Heart right ventricle (tissue), 16 donors: Measurements from ENCODE around the gene KIF3B. TPM values are rescaled to one million over a fixed set of nuclear protein-coding genes. Genes with fewer than 3 reads are reported as not detected.
"Not testable (repeated sequence)": the region's sequence is repeated elsewhere in the genome, so short reads cannot be mapped to it uniquely, and the experiment has no call there.

ENCODE experiments used
- ATAC-seq, 8 donors: fragments of 200-7000 bp; cut with Tn5 transposase; one replicate each; pipeline ENCODE4 v1.9.1; 2020; ENCODE audit warnings: mild to moderate bottlenecking in 8 of 8, moderate library complexity in 8 of 8, moderate number of reproducible peaks in 1 of 8
- DNase-seq, 2 donors: peaks; one replicate each; pipeline ENCODE4 v3.0.0-alpha.2; 2020
- H3K27ac ChIP-seq, 10 donors: fragments of 200-600 bp; sonication (generic) in 2 of 10; one replicate each; pipeline versions ENCODE4 v1.5.0 to v1.8.0; 2020 to 2022; ENCODE audit warnings: mild to moderate bottlenecking in 3 of 10
- H3K27me3 ChIP-seq, 7 donors: fragments of 200-600 bp; one replicate each; pipeline ENCODE4 v1.8.0; 2021 to 2022; ENCODE audit warnings: mild to moderate bottlenecking in 2 of 7
- H3K36me3 ChIP-seq, 9 donors: fragments of 200-600 bp; sonication (generic) in 1 of 9; one replicate each; pipeline versions ENCODE4 v1.5.0 to v1.8.0; 2020 to 2022; ENCODE audit warnings: mild to moderate bottlenecking in 2 of 9
- H3K4me1 ChIP-seq, 9 donors: fragments of 200-600 bp; sonication (generic) in 1 of 9; one replicate each; pipeline versions ENCODE4 v1.5.0 to v1.8.0; 2020 to 2022; ENCODE audit warnings: mild to moderate bottlenecking in 4 of 9
- H3K4me3 ChIP-seq, 10 donors: fragments of 200-600 bp; sonication (generic) in 2 of 10; one replicate each; pipeline versions ENCODE4 v1.5.0 to v1.8.0; 2020 to 2022; ENCODE audit warnings: mild to moderate bottlenecking in 7 of 10, moderate library complexity in 2 of 10
- H3K9me3 ChIP-seq, 11 donors: fragments of 200-600 bp in 10 of 11; sonication (generic) in 2 of 11; one replicate each; pipeline versions ENCODE4 v1.5.0 to v1.8.0; 2013 to 2022; ENCODE audit warnings: mild to moderate bottlenecking in 2 of 11, control low read depth in 1 of 11, moderate library complexity in 1 of 11
- CTCF ChIP-seq, 9 donors: fragments of 200-600 bp; sonication (generic) in 2 of 9; IDR thresholded peaks; one replicate each; pipeline versions ENCODE4 v1.5.0 to v1.8.0; 2021 to 2022; ENCODE audit warnings: antibody characterized with exemption in 9 of 9, mild to moderate bottlenecking in 5 of 9, moderate library complexity in 1 of 9
- WGBS, 2 donors: extraction: QIAGEN DNeasy Blood & Tissue Kit; methylation state at CpG; one replicate each; pipeline ENCODE4 v1.1.7; 2013; ENCODE audit warnings: inconsistent platforms in 1 of 2; 5-methylcytosine and 5-hydroxymethylcytosine counted together
- intact Hi-C, 10 donors: fragments of 100-400 bp; cut with DNase I; formaldehyde crosslinking; loops; one replicate each; pipeline versions ENCODE4 v1.11.1 to v1.14.2; 2022
- polyA plus RNA-seq, 2 donors: library from polyadenylated mRNA; stranded (reverse); fragments of 200-250 nt; gene quantifications; one replicate each; pipeline ENCODE4 v1.2.3, GENCODE V29; 2013
- total RNA-seq, 10 donors: library from RNA; stranded (reverse); fragmentation: NEBNext Ultra II Directional in 3 of 10; extraction: Animal tissue kit (Norgen Biotek cat#: 25700) in 3 of 10; gene quantifications; one replicate each; pipeline versions ENCODE4 v1.2.1 to v1.2.4, GENCODE V29; 2021 to 2023
- donor health status: Arrhythmogenic right ventricular cardiomyopathy.
- donor health status: ischemic (EF 13 %, LVEDD 7.1; RV severe dilation, severe dysfunction).
- donor health status: healthy with polysubstance abuse.
- donor health status: DM: no; HTN: yes; CAD: no.
- donor health status: DM: no; HTN: no; CAD: no.
- donor health status: ischemic (EF 25% LVEDD 6.9; RV normal size, moderate dysfunction).
- donor health status: ischemic (EF 25% LVEDD 5.7; RV mildly dilated, moderate dysfunction).
- donor health status: healthy.
- donor health status: DM: yes; HTN: yes; CAD: no.
- donor health status: Ischemic cardiomyopathy.
- donor health status: ischemic (EF 35%, LVEDD 5.7; RV mildly dilated, moderate dysfunction).
- donor health status: nonischemic (EF 11% LVEDD 7.7; RV severe dilation, severe dysfunction).
- donor health status: DM: yes; HTN: yes; CAD: no.
- donor health status: PGD.
- donor health status: ischemic (EF 29% LVEDD 5.4; RV normal size, mild dysfunction).
- donor health status: nonischemic (EF 23%, LVEDD 6.1; RV moderate dilation, normal function).

Gene KIF3B
- total and polyA plus RNA-seq, 12 donors, result 4.7 to 16.3 (median 11.1) TPM

GRCh38 chr20:32319100-32319499 lies 41.6 kb downstream of the KIF3B start:
- no peak overlapping the region for H3K4me3 ChIP-seq
- intact Hi-C loops, result no loop called here
- DNase-seq, result no peak
- TF ChIP-seq CTCF (IDR thresholded peaks at IDR 0.05), result no peak
- no peaks in the 10 kb centered on the region for H3K27me3 ChIP-seq
- no peaks in the 10 kb centered on the region for H3K9me3 ChIP-seq
- WGBS, 2 donors, result 78 to 82% methylated on average over 6 of the region's 6 CpGs
- H3K27ac ChIP-seq, result no peak overlapping the region
- no peak for ATAC-seq
- H3K36me3 ChIP-seq, result peaks cover 0 to 70% (median 15%) of the 10 kb centered on the region in 9 donors
- H3K4me1 ChIP-seq, result no peaks in the 10 kb centered on the region

DNA sequence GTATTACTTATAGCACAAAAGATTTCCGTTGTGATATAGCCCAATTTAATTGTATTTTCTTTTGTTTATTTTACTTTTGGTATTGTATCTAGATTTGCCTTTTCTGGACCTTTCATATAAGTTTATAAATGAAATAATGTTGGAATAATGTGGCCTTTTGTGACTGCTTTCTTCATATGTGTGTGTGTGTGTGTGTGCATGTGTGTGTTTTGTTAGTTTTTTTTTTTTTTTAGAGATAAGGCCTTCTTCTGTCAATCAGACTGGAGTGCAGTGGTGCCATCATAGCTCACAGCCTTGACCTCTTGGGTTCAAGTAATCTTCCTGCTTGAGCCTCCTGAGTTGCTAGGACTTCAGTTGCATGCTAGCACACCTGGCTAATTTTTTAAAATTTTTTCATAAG lies 42.9 kb downstream of the KIF3B start:
- Histone ChIP-seq H3K9me3 (no peaks in the 10 kb centered on the region), H3K4me3 (no peak overlapping the region), H3K4me1 (peaks cover 0 to 1% (median 0%) of the 10 kb centered on the region in 9 donors), H3K27me3 (no peaks in the 10 kb centered on the region), H3K27ac (no peak overlapping the region), H3K36me3 (peaks cover 0 to 66% (median 15%) of the 10 kb centered on the region in 9 donors)
- no peak for TF ChIP-seq CTCF (IDR thresholded peaks at IDR 0.05)
- 85 to 91% methylated on average over 1 of the region's 1 CpG for WGBS, 2 donors
- no peak for DNase-seq
- ATAC-seq, result no peak
- intact Hi-C loops, result no loop called here

DNA sequence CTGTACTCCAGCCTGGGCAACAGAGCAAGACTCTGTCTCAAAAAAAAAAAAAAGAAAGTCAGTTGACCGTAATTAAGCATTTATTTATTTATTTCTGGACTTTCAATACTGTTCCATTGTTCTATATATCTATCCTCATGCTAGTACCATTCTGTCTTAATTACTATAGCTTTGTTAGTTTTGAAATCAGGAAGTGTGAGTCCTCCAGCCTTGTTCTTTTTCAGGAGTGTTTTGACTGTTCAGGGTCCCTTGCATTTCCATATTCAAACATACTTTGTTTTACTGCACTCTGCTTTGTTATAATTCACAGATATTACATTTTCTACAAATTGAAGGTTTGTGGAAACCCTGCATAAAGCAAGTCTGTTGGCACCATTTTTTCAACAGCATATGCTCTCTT lies 43.9 kb downstream of the KIF3B start:
- TF ChIP-seq CTCF (IDR thresholded peaks at IDR 0.05), result no peak
- WGBS, 2 donors, result 86 to 87% methylated on average over 1 of the region's 1 CpG
- H3K27ac ChIP-seq, result no peak overlapping the region
- H3K36me3 ChIP-seq, result peaks cover 0 to 56% (median 15%) of the 10 kb centered on the region in 9 donors
- ATAC-seq, result no peak
- no peaks in the 10 kb centered on the region for H3K9me3 ChIP-seq
- no peak for DNase-seq
- no peak overlapping the region for H3K4me3 ChIP-seq
- H3K27me3 ChIP-seq, result no peaks in the 10 kb centered on the region
- intact Hi-C loops, result no loop called here
- H3K4me1 ChIP-seq, result peaks cover 0 to 8% (median 0%) of the 10 kb centered on the region in 9 donors

DNA sequence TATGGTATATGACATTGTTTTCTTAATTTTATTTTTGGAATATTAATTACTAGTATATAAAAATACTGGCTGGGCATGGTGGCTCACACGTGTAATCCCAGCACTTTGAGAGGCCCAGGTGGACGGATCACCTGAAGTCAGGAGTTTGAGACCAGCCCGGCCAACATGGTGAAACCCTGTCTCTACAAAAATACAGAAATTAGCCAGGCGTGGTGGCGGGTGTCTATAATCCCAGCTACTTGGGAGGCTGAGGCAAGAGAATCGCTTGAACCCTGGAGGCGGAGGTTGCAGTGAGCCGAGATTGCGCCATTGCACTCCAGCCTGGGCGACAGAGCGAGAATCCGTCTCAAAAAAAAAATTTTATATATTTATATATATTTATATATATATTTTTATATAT lies 44.8 kb downstream of the KIF3B start:
- H3K27me3 ChIP-seq, H3K9me3 ChIP-seq, intact Hi-C loops, DNase-seq, H3K27ac ChIP-seq, H3K4me3 ChIP-seq, ATAC-seq, H3K4me1 ChIP-seq: not testable (repeated sequence)
- H3K36me3 ChIP-seq, result peaks cover 0 to 56% (median 12%) of the 10 kb centered on the region in 9 donors
- 98% methylated on average over 12 of the region's 12 CpGs for WGBS, 2 donors

GRCh38 chr20:32323761-32324160 lies 46.3 kb downstream of the KIF3B start:
- H3K27ac ChIP-seq, H3K27me3 ChIP-seq, ATAC-seq, intact Hi-C loops, H3K4me1 ChIP-seq, H3K4me3 ChIP-seq, H3K9me3 ChIP-seq, DNase-seq: not testable (repeated sequence)
- H3K36me3 ChIP-seq, result peaks cover 0 to 52% (median 0%) of the 10 kb centered on the region in 9 donors
- whole genome bisulfite sequencing, 2 donors, result 94 to 99% methylated on average over 5 of the region's 5 CpGs
